ENCODE measurements around the gene CDH15. TPM values are rescaled to one million over a fixed set of nuclear protein-coding genes. Genes with fewer than 3 reads are reported as not detected.

CDH15 gene
- total RNA-seq, 1 experiment from 2014 or later, result 3.8 TPM

GRCh38 chr16:89141884-89142267 is 29.7 kb upstream of the CDH15 start:
- BruUV-seq (replicated peaks), result no TSS peak
- CTCF ChIA-PET, result no interaction called here

More at GRCh38 chr16:89141884-89142267, 29.7 kb upstream of the CDH15 start:
- H3K79me2 ChIP-seq (ENCODE audit: insufficient read depth, low read length), result no peaks in the 10 kb centered on the region
- H3K9me3 ChIP-seq (ENCODE audit: control insufficient read depth in 1 of 2, insufficient read depth in 1 of 2, low read depth in 1 of 2, low read length in 2 of 2), result no peaks in the 10 kb centered on the region
- H3K9me2 ChIP-seq (ENCODE audit: insufficient read depth), result no peaks in the 10 kb centered on the region
- no peak overlapping the region for H3K9ac ChIP-seq (ENCODE audit: low read length)
- RAD21 ChIA-PET (ENCODE audit: low non-redundant PET in 1 of 2, low total read pairs in 2 of 2, uncharacterized antibody in 2 of 2, unreplicated experiment in 2 of 2), result no interaction called here
- H3K36me3 ChIP-seq (ENCODE audit: control insufficient read depth in 1 of 2, insufficient read depth in 2 of 2, low read length in 2 of 2), result peaks cover 9 to 12% of the 10 kb centered on the region in 2 experiments
- no peak for TF ChIP-seq ZNF274 (IDR thresholded peaks at IDR 0.05; ENCODE audit: low read depth, low read length)
- no peak for TF ChIP-seq EZH2 (IDR thresholded peaks at IDR 0.05)
- TF ChIP-seq MAX (IDR thresholded peaks at IDR 0.05), result no peak
- no peak for TF ChIP-seq SP1 (IDR thresholded peaks at IDR 0.05; ENCODE audit: low read depth)
- no peak for TF ChIP-seq REST (IDR thresholded peaks at IDR 0.05; ENCODE audit: low read depth)
- TF ChIP-seq SRF (IDR thresholded peaks at IDR 0.05; ENCODE audit: low read depth), result no peak
- TF ChIP-seq CTCF (IDR thresholded peaks at IDR 0.05 in 2 of 3, conservative IDR thresholded peaks at IDR 0.05 in 1 of 3; ENCODE audit: borderline replicate concordance in 1 of 3, insufficient read depth in 1 of 3, low read depth in 2 of 3, low read length in 2 of 3), result no peak
- TF ChIP-seq EZH2phosphoT487 (IDR thresholded peaks at IDR 0.05; ENCODE audit: borderline replicate concordance), result no peak
- TF ChIP-seq ZBTB33 (IDR thresholded peaks at IDR 0.05; ENCODE audit: extremely low read depth, insufficient replicate concordance, low read length), result no peak
- TF ChIP-seq SIN3A (IDR thresholded peaks at IDR 0.05; ENCODE audit: low read depth), result no peak
- TF ChIP-seq EGR1 (IDR thresholded peaks at IDR 0.05; ENCODE audit: low read depth), result no peak
- TF ChIP-seq RAD21 (IDR thresholded peaks at IDR 0.05; ENCODE audit: low read depth), result no peak
- no peak for TF ChIP-seq ZFX (IDR thresholded peaks at IDR 0.05)
- no peak for TF ChIP-seq CEBPB (IDR thresholded peaks at IDR 0.05; ENCODE audit: low read depth)
- H3K4me2 ChIP-seq (ENCODE audit: low read length), result no peak overlapping the region
- no peak overlapping the region for H3K27ac ChIP-seq (ENCODE audit: low read depth, low read length)
- ATAC-seq (no peak), DNase-seq (ENCODE audit: low read depth, low spot score) (no peak)
- no peak overlapping the region for H2AFZ ChIP-seq (ENCODE audit: low read depth, low read length, poor library complexity, severe bottlenecking)
- H3K4me1 ChIP-seq (ENCODE audit: control insufficient read depth in 1 of 2, insufficient read depth in 2 of 2, low read length in 2 of 2), result no peaks in the 10 kb centered on the region
- no peaks in the 10 kb centered on the region for H3K27me3 ChIP-seq (ENCODE audit: insufficient read depth, low read length)
- no peak overlapping the region for H3K4me3 ChIP-seq (replicated peaks in 1 of 2; ENCODE audit: low read depth in 1 of 2, low read length in 2 of 2)
- no peaks in the 10 kb centered on the region for H4K20me1 ChIP-seq (ENCODE audit: insufficient read depth)
- POLR2A ChIA-PET, result no interaction called here
- intact Hi-C loops (cut with micrococcal nuclease), result no loop called here

Measured in HCT116 (cell line).